HL-60 (cell line): ENCODE results near the gene AGAP3.

ENCODE experiments used
- GABPA ChIP-seq: IDR thresholded peaks from 2 replicates; pipeline ENCODE4 v1.6.1; 2012; ENCODE audit warnings: low read depth
- TF ChIP-seq, protein P1 (sequence below): IDR thresholded peaks from one replicate; pipeline ENCODE4 v1.5.1; 2011; ENCODE audit warnings: low read length, control low read depth, inconsistent platforms; ENCODE audit not compliant: insufficient read depth

- TF ChIP-seq, protein P1, sequence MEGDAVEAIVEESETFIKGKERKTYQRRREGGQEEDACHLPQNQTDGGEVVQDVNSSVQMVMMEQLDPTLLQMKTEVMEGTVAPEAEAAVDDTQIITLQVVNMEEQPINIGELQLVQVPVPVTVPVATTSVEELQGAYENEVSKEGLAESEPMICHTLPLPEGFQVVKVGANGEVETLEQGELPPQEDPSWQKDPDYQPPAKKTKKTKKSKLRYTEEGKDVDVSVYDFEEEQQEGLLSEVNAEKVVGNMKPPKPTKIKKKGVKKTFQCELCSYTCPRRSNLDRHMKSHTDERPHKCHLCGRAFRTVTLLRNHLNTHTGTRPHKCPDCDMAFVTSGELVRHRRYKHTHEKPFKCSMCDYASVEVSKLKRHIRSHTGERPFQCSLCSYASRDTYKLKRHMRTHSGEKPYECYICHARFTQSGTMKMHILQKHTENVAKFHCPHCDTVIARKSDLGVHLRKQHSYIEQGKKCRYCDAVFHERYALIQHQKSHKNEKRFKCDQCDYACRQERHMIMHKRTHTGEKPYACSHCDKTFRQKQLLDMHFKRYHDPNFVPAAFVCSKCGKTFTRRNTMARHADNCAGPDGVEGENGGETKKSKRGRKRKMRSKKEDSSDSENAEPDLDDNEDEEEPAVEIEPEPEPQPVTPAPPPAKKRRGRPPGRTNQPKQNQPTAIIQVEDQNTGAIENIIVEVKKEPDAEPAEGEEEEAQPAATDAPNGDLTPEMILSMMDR: no peak
- TF ChIP-seq GABPA: no peak
Measured at GRCh38 chr7:151091003-151091402, 4.7 kb downstream of the AGAP3 start.
